Upper lobe of right lung (tissue), 1 donor: ENCODE results near the gene CTNNA3. TPM values are rescaled to one million over a fixed set of nuclear protein-coding genes. Genes with fewer than 3 reads are reported as not detected.

Experiments used
- ATAC-seq: fragments of 200-7000 bp; cut with Tn5 transposase; one replicate; pipeline ENCODE4 v1.9.1; 2020; ENCODE audit warnings: mild to moderate bottlenecking, moderate library complexity
- DNase-seq: peaks from one replicate; pipeline ENCODE4 v3.0.0-alpha.2; 2020
- H3K27ac ChIP-seq: fragments of 200-600 bp; one replicate; pipeline ENCODE4 v1.8.0; 2022
- H3K27me3 ChIP-seq: fragments of 200-600 bp; one replicate; pipeline ENCODE4 v1.8.0; 2022; ENCODE audit warnings: mild to moderate bottlenecking
- H3K36me3 ChIP-seq: fragments of 200-600 bp; one replicate; pipeline ENCODE4 v1.8.0; 2022
- H3K4me1 ChIP-seq: fragments of 200-600 bp; one replicate; pipeline ENCODE4 v1.8.0; 2022
- H3K4me3 ChIP-seq: fragments of 200-600 bp; one replicate; pipeline ENCODE4 v1.8.0; 2022; ENCODE audit warnings: mild to moderate bottlenecking
- H3K9me3 ChIP-seq: fragments of 200-600 bp; one replicate; pipeline ENCODE4 v1.8.0; 2022
- intact Hi-C: fragments of 100-400 bp; cut with DNase I; formaldehyde crosslinking; loops from one replicate; pipeline ENCODE4 v1.11.0; 2022
- total RNA-seq: library from RNA; stranded (reverse); fragmentation: NEBNext Ultra II Directional; extraction: Animal tissue kit (Norgen Biotek cat#: 25700); gene quantifications from one replicate; pipeline ENCODE4 v1.2.1, GENCODE V29; 2021
- TF ChIP-seq, protein P1 (sequence below): fragments of 200-600 bp; IDR thresholded peaks from one replicate; pipeline ENCODE4 v1.8.0; 2022; ENCODE audit warnings: antibody characterized with exemption
- donor health status: DM: no; HTN: yes; CAD: no; lungs with severe emphysema.

CTNNA3 gene
- total RNA-seq, 1 donor from 2014 or later = 0.67 TPM

DNA sequence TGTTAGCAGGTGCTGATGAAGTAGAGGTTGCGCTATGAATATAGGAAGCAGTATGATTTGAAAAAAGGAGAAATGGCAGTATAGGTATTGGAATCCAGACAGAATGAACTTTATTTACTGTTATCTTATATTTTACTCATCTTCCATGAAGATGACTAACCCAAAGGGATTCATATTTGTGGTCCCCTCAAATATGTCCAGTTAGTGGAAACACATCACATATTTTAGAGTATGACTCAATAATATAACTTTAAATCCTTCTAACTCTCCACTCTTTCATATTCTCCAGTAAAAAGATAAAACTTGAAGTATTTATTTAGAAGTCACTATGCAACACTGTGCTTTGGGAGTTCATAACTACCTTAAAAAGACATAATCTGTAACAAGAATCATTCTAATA, 1056.6 kb downstream of the CTNNA3 start:
- no peak for ATAC-seq
- TF ChIP-seq, protein P1, sequence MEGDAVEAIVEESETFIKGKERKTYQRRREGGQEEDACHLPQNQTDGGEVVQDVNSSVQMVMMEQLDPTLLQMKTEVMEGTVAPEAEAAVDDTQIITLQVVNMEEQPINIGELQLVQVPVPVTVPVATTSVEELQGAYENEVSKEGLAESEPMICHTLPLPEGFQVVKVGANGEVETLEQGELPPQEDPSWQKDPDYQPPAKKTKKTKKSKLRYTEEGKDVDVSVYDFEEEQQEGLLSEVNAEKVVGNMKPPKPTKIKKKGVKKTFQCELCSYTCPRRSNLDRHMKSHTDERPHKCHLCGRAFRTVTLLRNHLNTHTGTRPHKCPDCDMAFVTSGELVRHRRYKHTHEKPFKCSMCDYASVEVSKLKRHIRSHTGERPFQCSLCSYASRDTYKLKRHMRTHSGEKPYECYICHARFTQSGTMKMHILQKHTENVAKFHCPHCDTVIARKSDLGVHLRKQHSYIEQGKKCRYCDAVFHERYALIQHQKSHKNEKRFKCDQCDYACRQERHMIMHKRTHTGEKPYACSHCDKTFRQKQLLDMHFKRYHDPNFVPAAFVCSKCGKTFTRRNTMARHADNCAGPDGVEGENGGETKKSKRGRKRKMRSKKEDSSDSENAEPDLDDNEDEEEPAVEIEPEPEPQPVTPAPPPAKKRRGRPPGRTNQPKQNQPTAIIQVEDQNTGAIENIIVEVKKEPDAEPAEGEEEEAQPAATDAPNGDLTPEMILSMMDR = no peak

DNA sequence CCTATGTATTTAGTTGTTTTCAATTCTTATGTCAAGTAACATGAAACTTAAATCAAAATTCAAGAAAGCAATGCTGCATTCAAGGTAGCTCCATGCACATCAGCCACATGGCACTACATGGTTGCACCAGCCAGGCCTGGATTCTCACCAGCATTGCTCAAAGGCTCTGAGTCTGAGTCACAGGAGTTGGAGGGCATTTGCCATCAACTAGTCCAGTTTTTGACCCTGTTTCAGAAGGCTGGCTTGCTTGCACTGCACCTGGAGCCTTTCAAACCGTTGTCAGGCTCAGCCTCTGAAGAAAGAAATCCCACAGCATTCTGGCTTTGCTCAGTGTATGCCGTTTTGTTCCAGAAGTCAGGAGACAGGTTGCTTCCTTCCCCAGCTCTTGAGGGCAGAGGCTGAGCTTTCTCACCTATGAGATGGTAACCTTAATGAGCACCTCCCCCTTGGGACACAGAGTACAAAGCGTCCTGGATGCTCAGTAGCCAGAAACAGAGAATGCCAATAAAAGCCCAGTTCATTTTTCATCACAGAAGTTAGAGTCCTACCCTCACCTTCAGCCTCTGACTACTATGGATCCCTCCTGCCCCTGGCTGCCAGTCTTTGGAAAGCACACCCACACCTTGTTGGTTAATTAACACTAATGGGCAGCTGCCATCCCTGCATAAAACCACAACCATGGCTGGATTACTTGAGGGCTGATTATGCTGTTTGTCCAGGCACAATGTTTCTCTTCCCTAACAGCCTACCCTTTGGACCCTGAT, 1058.5 kb downstream of the CTNNA3 start:
- TF ChIP-seq, protein P1 = no peak
- Histone ChIP-seq H3K27me3 (no peaks in the 10 kb centered on the region), H3K4me1 (no peaks in the 10 kb centered on the region), H3K36me3 (no peaks in the 10 kb centered on the region), H3K27ac (no peak overlapping the region), H3K9me3 (no peaks in the 10 kb centered on the region), H3K4me3 (no peak overlapping the region)
- DNase-seq = no peak
- no peak for ATAC-seq
- intact Hi-C loops = no loop called here

More for the DNA sequence above, 1056.6 kb downstream of the CTNNA3 start:
- no peaks in the 10 kb centered on the region for H3K36me3 ChIP-seq
- intact Hi-C loops = no loop called here
- H3K9me3 ChIP-seq = no peaks in the 10 kb centered on the region
- no peak overlapping the region for H3K4me3 ChIP-seq
- H3K27ac ChIP-seq = no peak overlapping the region
- no peak for DNase-seq
- H3K4me1 ChIP-seq = no peaks in the 10 kb centered on the region
- H3K27me3 ChIP-seq = no peaks in the 10 kb centered on the region

DNA sequence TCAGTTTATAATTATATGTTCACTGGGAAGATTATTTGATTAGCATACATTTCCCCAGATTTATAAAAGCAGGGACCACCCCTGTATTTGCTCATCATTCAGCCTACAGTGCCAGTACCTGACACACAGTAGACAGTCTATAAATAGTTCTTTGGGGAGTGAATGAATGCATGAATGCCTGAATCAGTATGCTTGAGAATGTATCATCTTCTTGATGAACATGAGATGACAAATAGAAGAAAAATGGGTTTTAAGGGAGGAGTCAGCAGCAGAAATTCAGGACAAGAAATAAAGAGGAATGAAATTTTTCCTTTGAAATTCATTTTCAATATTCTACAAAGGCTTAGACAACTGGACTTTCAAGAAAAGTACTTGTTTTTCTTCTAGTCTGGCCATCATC, 1066.0 kb downstream of the CTNNA3 start:
- Histone ChIP-seq H3K9me3 (no peaks in the 10 kb centered on the region), H3K27ac (no peak overlapping the region), H3K36me3 (no peaks in the 10 kb centered on the region), H3K4me1 (no peaks in the 10 kb centered on the region), H3K27me3 (no peaks in the 10 kb centered on the region), H3K4me3 (no peak overlapping the region)
- TF ChIP-seq, protein P1 = no peak
- no peak for ATAC-seq
- intact Hi-C loops = no loop called here
- DNase-seq = no peak

DNA sequence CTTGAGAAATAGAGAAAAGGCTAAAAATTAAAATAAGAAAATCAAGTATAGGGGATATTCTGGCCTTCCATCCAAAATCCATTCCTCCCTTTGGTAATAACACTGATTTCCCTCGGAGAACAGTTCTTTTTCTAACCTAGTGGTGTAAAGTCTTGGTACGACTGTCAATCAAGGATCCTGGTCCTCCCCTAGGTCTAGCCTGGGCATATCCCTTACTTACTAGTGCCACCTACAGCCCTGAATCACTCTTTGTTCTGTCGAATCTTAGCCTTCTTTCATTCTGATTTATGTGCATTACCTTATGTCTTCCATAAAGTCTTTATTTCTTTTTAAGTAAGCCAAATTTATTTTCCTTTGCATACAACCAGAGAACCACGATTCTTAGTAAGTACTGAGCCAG, 1068.8 kb downstream of the CTNNA3 start:
- no peak for ATAC-seq
- no peak for DNase-seq

DNA sequence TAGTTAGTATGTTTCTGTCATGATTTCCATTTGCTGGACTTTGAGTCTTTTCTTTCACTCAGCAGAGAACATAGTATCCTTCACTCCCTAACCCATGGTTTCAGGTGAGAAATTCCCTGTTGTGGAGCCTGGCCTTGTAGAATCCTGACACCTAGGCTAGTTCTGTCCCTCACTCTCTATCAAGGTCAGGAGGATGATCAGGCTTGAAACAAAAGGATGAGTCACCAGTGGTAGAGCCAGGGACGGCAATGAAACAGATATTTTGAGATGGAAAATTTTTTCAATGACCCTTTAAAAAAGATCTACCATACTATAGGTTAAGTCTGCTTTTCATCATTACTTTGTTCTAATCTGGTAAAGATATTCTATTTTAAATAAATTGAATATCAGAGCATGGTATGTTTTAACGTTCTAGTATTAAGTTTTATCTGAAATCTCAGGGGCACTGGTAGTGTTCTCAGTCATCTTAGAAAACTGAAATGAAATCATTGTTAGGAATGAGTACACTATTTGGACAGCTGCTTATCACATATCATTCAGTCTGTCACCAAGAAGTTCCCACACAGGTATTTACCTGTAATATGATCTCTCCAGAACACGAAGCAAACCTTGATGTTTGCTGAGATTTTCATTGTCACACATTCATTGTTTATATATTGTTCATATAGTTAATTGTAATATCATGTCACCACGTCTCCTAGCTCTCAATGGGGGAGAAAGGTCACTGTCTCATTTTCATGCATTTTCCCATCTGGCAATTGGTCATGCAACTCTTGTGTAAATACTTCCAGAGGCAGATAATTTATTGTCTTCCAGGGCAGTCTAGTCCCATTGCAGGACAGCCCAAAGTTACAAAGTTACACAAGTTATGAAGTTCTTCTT, 1070.0 kb downstream of the CTNNA3 start:
- intact Hi-C loops = no loop called here
- Histone ChIP-seq H3K27me3 (no peaks in the 10 kb centered on the region), H3K4me3 (no peak overlapping the region), H3K4me1 (no peaks in the 10 kb centered on the region), H3K36me3 (no peaks in the 10 kb centered on the region), H3K9me3 (no peaks in the 10 kb centered on the region), H3K27ac (no peak overlapping the region)
- no peak for DNase-seq
- no peak for ATAC-seq
- TF ChIP-seq, protein P1 = no peak

More for the DNA sequence above, 1068.8 kb downstream of the CTNNA3 start:
- intact Hi-C loops = no loop called here
- Histone ChIP-seq H3K9me3 (no peaks in the 10 kb centered on the region), H3K36me3 (no peaks in the 10 kb centered on the region), H3K4me3 (no peak overlapping the region), H3K27ac (no peak overlapping the region), H3K4me1 (no peaks in the 10 kb centered on the region), H3K27me3 (no peaks in the 10 kb centered on the region)
- TF ChIP-seq, protein P1 = no peak
